ENCODE results near the gene KLC1.

- TF ChIP-seq POLR2AphosphoS5 (IDR thresholded peaks at IDR 0.05; ENCODE audit: borderline replicate concordance, low read depth, low read length) (no peak), EZH2 (IDR thresholded peaks at IDR 0.05) (no peak), FOXP2 (optimal IDR thresholded peaks at IDR 0.05; ENCODE audit: control extremely low read depth, extremely low read length, insufficient read depth) (no peak)
Measured at GRCh38 chr14:103626146-103626850, 2.7 kb upstream of the KLC1 start.

All from SK-N-MC (cell line).